Measurements from ENCODE around the gene ACTR1B. TPM values are rescaled to one million over a fixed set of nuclear protein-coding genes. Genes with fewer than 3 reads are reported as not detected.

ACTR1B gene
- total and polyA plus RNA-seq, 2 experiments from 2014 or later: 18.1 to 56.3 TPM

DNA sequence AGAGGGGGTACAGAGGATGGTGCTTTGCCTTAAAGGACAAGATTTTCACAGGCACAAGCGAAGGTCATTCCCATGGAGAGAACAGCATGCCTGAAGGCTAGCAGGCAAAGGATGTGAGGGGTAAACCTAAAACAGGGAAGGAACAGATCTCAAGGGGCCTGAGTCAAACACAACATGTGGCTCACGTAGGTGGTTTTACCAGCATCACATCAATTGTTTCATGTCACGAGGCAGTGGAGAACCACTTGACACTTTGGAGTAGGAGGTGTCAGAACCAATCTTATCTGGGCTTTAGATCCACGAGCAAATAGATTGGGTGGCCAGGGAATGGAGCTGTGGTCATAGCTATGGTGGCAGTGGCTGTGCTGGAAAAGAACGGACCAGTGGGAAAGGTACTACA lies 9.5 kb downstream of the ACTR1B start:
- H3K79me2 ChIP-seq: no peaks in the 10 kb centered on the region
- 94% methylated on average over 5 of the region's 5 CpGs for WGBS (ENCODE audit: low lambda C conversion rate, missing lambda C conversion rate)

GRCh38 chr2:97653874-97654273 lies 10.0 kb downstream of the ACTR1B start:
- TF ChIP-seq EZH2phosphoT487 (IDR thresholded peaks at IDR 0.05; ENCODE audit: low read depth, severe bottlenecking, unreplicated experiment): no peak
- TF ChIP-seq EZH2 (IDR thresholded peaks at IDR 0.05; ENCODE audit: borderline replicate concordance): no peak
- TF ChIP-seq, protein P1, sequence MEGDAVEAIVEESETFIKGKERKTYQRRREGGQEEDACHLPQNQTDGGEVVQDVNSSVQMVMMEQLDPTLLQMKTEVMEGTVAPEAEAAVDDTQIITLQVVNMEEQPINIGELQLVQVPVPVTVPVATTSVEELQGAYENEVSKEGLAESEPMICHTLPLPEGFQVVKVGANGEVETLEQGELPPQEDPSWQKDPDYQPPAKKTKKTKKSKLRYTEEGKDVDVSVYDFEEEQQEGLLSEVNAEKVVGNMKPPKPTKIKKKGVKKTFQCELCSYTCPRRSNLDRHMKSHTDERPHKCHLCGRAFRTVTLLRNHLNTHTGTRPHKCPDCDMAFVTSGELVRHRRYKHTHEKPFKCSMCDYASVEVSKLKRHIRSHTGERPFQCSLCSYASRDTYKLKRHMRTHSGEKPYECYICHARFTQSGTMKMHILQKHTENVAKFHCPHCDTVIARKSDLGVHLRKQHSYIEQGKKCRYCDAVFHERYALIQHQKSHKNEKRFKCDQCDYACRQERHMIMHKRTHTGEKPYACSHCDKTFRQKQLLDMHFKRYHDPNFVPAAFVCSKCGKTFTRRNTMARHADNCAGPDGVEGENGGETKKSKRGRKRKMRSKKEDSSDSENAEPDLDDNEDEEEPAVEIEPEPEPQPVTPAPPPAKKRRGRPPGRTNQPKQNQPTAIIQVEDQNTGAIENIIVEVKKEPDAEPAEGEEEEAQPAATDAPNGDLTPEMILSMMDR (IDR thresholded peaks at IDR 0.05; ENCODE audit: poor library complexity): no peak
- no peaks in the 10 kb centered on the region for H3K9me2 ChIP-seq (replicated peaks; ENCODE audit: insufficient read depth)
- no peaks in the 10 kb centered on the region for H3K79me2 ChIP-seq
- no peaks in the 10 kb centered on the region for H3K27me3 ChIP-seq
- H4K20me1 ChIP-seq (ENCODE audit: insufficient read depth, poor library complexity, severe bottlenecking): no peaks in the 10 kb centered on the region
- H3K27ac ChIP-seq: no peak overlapping the region
- H3K4me2 ChIP-seq: no peak overlapping the region
- no peak overlapping the region for H3K4me3 ChIP-seq
- no peak overlapping the region for H2AFZ ChIP-seq
- H3K4me1 ChIP-seq (ENCODE audit: insufficient read depth): no peaks in the 10 kb centered on the region
- H3K9me3 ChIP-seq (ENCODE audit: low read depth): no peaks in the 10 kb centered on the region
- H3K36me3 ChIP-seq (replicated peaks; ENCODE audit: insufficient read depth, low read depth): no peaks in the 10 kb centered on the region
- 100% methylated on average over 1 of the region's 1 CpG for WGBS (ENCODE audit: low lambda C conversion rate, missing lambda C conversion rate)
- no peak for DNase-seq (ENCODE audit: low spot score)

More for the DNA sequence above, 9.5 kb downstream of the ACTR1B start:
- Histone ChIP-seq H3K4me2 (no peak overlapping the region), H3K9me3 (ENCODE audit: low read depth) (no peaks in the 10 kb centered on the region), H3K36me3 (replicated peaks; ENCODE audit: insufficient read depth, low read depth) (no peaks in the 10 kb centered on the region), H3K4me3 (no peak overlapping the region), H3K9me2 (replicated peaks; ENCODE audit: insufficient read depth) (no peaks in the 10 kb centered on the region), H4K20me1 (ENCODE audit: insufficient read depth, poor library complexity, severe bottlenecking) (no peaks in the 10 kb centered on the region), H3K4me1 (ENCODE audit: insufficient read depth) (no peaks in the 10 kb centered on the region), H2AFZ (no peak overlapping the region), H3K27me3 (no peaks in the 10 kb centered on the region), H3K27ac (no peak overlapping the region)
- DNase-seq (ENCODE audit: low spot score): no peak
- TF ChIP-seq, protein P1 (IDR thresholded peaks at IDR 0.05; ENCODE audit: poor library complexity): no peak
- TF ChIP-seq EZH2 (IDR thresholded peaks at IDR 0.05; ENCODE audit: borderline replicate concordance) (no peak), EZH2phosphoT487 (IDR thresholded peaks at IDR 0.05; ENCODE audit: low read depth, severe bottlenecking, unreplicated experiment) (no peak)

DNA sequence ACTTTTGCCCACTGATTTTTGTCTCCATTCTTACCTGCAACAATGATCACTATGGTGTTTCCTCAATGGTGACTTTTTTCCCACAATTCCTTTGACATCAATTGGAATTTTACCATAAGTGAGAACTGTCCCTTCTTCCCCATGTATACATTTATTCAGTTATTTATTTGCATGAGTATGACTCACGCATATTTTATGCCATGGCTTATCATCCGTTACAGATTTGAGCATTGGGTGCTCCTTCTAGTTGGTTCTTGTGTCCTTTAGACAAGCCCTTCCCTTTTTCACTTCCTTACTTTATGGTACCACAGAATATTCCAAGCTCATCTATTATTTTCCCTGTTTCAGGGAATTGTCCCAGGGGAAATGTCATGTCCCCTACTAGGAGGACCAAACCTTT lies 10.4 kb downstream of the ACTR1B start:
- H3K4me3 ChIP-seq: no peak overlapping the region
- H2AFZ ChIP-seq: no peak overlapping the region
- no peak overlapping the region for H3K4me2 ChIP-seq
- H4K20me1 ChIP-seq (ENCODE audit: insufficient read depth, poor library complexity, severe bottlenecking): no peaks in the 10 kb centered on the region
- no peaks in the 10 kb centered on the region for H3K4me1 ChIP-seq (ENCODE audit: insufficient read depth)
- no peaks in the 10 kb centered on the region for H3K9me3 ChIP-seq (ENCODE audit: low read depth)
- no peaks in the 10 kb centered on the region for H3K27me3 ChIP-seq
- H3K9me2 ChIP-seq (replicated peaks; ENCODE audit: insufficient read depth): no peaks in the 10 kb centered on the region
- no peak overlapping the region for H3K27ac ChIP-seq
- DNase-seq (ENCODE audit: low spot score): no peak
- no peaks in the 10 kb centered on the region for H3K36me3 ChIP-seq (replicated peaks; ENCODE audit: insufficient read depth, low read depth)
- TF ChIP-seq EZH2 (IDR thresholded peaks at IDR 0.05; ENCODE audit: borderline replicate concordance): no peak
- no peak for TF ChIP-seq EZH2phosphoT487 (IDR thresholded peaks at IDR 0.05; ENCODE audit: low read depth, severe bottlenecking, unreplicated experiment)
- TF ChIP-seq, protein P1 (IDR thresholded peaks at IDR 0.05; ENCODE audit: poor library complexity): no peak
- 98% methylated on average over 2 of the region's 2 CpGs for WGBS (ENCODE audit: low lambda C conversion rate, missing lambda C conversion rate)
- H3K79me2 ChIP-seq: no peaks in the 10 kb centered on the region

DNA sequence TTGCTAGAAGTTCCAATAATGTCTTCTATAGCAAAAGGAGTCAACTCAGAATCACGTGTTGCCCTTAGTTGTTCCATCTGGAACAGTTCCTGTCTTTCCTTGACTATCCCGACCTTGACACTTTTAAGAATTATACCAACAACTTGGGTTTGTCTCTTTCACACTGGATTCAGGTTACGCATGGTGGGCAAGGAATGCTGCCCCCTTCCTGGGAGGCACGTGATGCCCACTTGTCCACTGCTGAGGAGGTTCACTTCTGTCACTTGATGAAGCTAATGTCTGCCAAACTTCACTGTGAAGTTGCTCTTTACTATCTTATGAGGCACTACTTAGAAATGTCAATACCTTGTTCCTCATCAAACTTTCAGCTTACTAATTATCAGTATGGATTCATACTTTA lies 12.7 kb downstream of the ACTR1B start:
- no peak overlapping the region for H3K27ac ChIP-seq
- WGBS (ENCODE audit: low lambda C conversion rate, missing lambda C conversion rate): 93% methylated on average over 4 of the region's 4 CpGs
- H3K36me3 ChIP-seq (replicated peaks; ENCODE audit: insufficient read depth, low read depth): peaks cover 6% of the 10 kb centered on the region

More for the DNA sequence above, 12.7 kb downstream of the ACTR1B start:
- Histone ChIP-seq H3K79me2 (peaks cover 15% of the 10 kb centered on the region), H2AFZ (no peak overlapping the region), H3K9me2 (replicated peaks; ENCODE audit: insufficient read depth) (no peaks in the 10 kb centered on the region), H3K27me3 (no peaks in the 10 kb centered on the region), H3K4me3 (no peak overlapping the region), H3K4me1 (ENCODE audit: insufficient read depth) (peaks cover 5% of the 10 kb centered on the region), H4K20me1 (ENCODE audit: insufficient read depth, poor library complexity, severe bottlenecking) (no peaks in the 10 kb centered on the region), H3K9me3 (ENCODE audit: low read depth) (no peaks in the 10 kb centered on the region), H3K4me2 (no peak overlapping the region)
- TF ChIP-seq EZH2phosphoT487 (IDR thresholded peaks at IDR 0.05; ENCODE audit: low read depth, severe bottlenecking, unreplicated experiment) (no peak), EZH2 (IDR thresholded peaks at IDR 0.05; ENCODE audit: borderline replicate concordance) (no peak)
- TF ChIP-seq, protein P1 (IDR thresholded peaks at IDR 0.05; ENCODE audit: poor library complexity): no peak
- DNase-seq (ENCODE audit: low spot score): no peak

All from hepatocyte (in vitro differentiated cells).